SIG-M5 (cell line): ENCODE measurements around the gene ZNF585A.
"Not testable (repeated sequence)": the region's sequence is repeated elsewhere in the genome, so short reads cannot be mapped to it uniquely, and the experiment has no call there.

Experiments used
- DNase-seq: peaks from one replicate; lab custom pipeline; 2025; lab: John Stamatoyannopoulos, UW

Gene ZNF585A

DNA sequence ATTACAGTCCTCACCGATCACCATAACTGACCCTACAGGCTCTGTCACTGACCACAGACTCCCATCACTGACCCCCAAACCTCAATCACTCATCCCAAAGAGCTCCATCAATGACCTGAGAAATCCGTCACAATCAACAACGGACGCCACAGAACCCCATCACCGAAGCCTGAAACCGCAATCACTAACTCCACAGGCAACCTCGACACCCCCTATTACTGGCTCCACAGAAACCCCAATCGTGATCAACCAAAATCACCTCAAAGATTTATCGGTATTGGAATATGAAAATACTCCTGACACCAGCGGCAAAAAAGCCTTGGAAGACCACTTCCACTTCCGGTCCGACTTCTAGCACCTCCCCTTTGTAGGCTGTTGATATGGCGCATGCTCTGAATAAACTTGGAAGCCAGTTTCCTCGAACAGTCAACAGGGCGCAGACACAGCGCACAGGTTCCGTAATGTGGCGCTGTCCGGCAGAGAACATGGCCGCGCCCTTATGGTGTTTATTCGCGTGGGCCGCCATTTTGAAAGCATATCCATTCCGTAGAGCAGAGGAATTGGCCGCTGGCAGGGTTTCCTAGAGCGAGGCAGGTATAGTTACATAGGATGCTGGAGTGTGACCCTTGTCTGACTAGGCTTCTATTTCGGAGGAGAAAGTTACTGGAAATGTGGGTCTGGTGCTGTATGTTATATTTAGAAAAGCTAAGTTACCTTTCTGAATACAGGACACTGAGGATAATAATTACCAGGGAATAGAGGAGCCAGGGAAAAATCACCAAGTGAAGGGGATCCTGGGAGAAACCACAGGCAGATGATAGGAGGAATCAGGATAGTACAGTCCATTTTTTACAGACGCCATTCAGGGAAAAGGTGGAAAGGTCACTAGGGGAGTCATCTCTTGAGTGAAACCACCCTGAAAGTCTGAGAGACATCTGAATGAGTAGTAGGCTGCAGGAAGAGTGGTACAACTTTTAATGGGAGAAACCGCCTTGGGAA, at the start of gene ZNF585A:
Gene ZNF585A, minus strand, starts transcription at position 328 of the 999 bp plus-strand sequence. CDS start 2,785 bp downstream, outside the sequence.
- peak; percentile 62 for DNase-seq

DNA sequence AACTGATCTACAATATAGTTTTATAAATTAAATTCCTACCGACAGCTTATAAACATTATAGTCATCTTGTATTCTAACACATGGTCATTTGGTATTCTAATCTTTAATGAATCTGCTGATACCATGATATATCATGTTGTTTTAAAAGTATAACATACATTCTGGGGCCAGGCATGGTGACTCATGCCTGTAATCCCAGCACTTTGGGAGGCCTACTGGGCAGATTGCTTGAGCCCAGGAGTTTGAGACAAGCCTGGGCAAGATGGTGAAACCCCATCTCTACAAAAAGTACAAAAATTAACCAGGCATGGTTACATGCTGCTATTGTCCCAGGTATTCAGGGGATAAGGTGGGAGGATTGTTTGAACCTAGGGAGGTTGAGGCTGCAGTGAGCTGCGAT, 48.6 kb upstream of the ZNF585A start:
- no peak for DNase-seq

DNA sequence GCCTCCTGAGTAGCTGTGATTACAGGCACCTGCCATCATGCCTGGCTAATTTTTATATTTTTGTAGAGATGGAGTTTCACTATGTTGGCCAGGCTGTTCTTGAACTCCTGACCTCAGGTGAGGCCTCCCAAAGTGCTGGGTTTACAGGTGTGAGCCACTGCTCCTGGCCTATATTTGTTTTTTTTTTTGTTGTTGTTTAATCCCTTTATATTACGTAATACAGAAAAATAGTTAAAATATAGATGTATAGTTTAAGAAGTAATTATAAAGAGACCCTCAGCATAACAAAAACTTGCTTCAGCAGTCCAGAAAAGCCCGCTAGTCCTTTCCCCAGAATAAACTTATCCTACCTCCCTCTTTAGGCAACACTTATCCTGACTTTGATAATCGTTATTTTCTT, 47.9 kb upstream of the ZNF585A start:
- DNase-seq: no peak

DNA sequence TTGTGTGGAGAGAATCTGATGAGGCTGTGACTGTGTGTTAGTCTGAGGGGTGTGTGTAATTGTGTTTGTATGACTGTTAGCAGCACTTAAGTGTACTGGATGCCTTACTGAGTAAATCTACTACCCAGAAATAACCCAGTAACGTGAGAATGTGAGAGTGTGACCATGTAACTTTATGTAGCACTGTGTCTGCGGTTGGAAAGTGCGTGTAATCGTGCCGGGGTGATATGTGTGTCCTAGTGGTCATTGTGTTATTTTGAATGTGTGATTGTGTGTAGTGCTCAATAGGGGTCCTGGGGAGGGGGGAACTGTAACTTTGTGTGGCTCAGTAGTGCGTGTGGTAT, 46.1 kb upstream of the ZNF585A start:
- no peak for DNase-seq

DNA sequence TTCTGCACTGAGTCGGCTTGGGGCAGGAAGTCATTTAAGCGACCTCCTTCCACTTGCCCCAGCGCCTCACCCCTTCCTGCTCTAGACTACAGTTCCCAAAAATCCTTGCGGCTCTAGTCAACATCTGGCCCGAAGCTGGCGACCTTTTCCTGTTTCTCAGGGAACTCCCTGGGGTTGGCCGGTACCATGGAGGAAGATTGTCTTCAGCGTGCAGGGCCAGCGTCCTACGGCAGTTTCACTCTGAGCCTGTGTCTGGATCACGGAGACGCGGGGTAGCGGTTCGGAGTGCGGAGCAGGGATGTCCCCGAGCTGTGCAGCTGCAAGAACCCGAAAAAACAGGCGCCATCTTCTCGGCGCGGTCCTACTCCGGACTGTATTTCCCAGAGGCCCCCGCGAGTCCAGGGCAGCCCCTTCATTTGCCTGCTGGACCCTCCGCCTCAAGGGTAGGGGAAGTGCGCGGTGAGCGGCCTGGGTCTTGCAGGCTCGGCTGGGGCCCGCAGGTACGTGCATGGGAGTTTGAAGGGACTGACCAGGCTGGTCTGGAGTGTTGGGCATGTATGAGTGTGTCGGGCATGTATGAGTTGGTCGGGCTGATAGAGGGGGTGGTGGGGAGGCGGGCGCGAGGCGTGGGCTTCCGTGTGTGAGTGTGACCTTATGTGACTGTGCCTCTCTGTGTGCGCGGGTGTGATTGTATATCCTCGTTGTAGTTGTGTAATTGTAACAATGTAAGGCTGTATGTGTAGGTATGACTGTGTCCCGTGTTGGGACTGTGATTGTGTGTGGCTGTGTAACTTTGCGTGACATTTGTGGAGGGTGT, 45.5 kb upstream of the ZNF585A start, which contains the start of gene ZNF383:
Gene ZNF383, plus strand, starts transcription at position 440 of the 817 bp plus-strand sequence. CDS start 12,240 bp downstream, outside the sequence.
- peak; percentile 39 for DNase-seq

DNA sequence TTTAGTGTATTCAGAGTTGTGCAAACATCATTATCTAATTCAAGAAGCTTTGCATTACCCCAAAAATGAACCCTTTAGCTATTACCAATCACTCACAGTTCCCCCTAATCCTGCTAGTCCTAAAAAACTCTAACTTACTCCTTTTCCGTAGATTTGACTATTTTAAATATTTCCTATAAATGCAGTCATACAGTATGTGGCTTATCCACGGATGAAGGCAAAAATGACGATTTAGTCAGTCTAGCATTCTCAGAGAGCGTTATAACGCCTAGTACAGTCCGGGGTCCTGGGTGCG, 44.9 kb upstream of the ZNF585A start:
- no peak for DNase-seq

DNA sequence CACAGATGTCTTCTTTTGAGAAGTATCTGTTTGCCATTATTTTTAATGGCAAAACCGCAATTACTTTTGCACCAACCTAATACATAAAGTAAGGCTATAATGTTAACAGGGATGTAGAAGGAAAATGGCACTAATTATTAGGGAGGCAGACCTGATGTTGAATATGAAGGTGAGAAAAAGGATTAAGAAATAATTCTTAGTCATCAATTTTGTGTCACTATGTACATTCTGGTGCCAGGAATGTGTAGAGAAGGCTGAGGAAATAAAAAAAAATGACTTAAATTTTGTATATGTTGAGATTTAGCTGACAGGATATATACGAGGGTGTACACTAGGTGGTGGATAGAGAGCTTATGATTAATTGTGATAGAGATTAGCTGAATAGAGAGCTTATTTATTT, 25.3 kb upstream of the ZNF585A start:
- no peak for DNase-seq

DNA sequence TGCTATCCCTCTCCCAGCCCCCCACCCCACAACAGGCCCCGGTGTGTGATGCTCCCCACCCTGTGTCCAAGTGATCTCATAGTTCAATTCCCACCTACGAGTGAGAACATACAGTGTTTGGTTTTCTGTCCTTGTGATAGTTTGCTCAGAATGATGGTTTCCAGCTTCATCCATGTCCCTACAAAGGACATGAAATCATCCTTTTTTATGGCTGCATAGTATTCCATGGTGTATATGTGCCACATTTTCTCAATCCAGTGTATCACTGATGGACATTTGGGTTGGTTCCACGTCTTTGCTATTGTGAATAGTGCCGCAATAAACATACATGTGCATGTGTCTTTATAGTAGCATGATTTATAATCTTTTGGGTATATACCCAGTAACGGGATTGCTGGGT, 24.6 kb upstream of the ZNF585A start:
- not testable (repeated sequence) for DNase-seq

DNA sequence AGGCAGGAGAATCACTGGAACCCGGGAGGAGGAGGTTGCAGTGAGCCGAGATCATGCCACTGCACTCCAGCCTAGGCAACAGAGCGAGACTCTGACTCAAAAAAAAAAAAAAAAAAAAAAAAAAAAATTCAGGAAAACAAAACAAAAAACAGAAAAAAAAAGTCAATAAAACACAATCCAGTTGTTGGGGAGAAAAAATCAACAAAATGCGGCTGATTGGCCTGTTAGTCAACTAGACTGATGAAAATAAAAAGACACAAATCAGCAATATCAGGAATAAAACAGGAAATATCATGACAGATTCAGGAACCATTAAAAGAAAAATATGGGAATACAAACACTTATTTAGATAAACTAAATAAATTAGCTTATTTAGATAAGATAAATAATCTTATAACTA, 22.8 kb upstream of the ZNF585A start:
- DNase-seq: not testable (repeated sequence)

DNA sequence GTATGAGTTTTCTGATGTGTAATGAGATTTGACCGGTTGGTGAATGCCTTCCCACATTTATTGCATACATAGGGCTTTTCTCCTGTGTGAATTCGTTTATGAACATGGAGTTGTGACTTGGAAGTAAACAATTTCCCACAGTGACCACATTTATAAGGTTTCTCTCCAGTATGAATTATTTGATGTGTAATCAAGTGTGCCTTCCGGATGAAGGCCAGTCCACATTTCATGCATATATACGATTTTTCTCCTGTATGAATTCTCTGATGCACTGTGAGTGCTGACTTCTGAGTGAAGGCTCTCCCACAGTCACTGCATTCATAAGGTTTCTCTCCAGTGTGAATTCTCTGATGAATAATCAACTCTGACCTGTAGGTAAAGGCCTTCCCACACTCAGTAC, 13.6 kb upstream of the ZNF585A start:
- DNase-seq: not testable (repeated sequence)

DNA sequence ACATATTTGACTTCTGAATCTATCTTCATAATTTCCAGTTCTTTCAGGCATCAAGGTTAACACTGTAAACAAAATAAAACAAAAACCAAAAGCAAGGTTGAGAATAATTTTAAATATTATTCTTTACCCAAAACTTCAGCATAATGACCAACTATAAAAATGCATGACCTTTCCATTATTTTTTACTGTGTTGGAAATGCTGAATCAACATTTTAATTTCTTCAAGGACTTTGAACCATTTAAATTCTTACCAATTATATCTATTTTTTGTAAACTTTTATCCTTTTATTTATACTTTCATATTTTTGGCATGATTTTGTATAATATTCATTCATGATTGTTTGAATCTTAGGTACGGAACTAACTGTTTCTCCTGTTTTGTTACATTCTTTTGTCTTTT, 6.9 kb downstream of the ZNF585A start:
- DNase-seq: no peak

DNA sequence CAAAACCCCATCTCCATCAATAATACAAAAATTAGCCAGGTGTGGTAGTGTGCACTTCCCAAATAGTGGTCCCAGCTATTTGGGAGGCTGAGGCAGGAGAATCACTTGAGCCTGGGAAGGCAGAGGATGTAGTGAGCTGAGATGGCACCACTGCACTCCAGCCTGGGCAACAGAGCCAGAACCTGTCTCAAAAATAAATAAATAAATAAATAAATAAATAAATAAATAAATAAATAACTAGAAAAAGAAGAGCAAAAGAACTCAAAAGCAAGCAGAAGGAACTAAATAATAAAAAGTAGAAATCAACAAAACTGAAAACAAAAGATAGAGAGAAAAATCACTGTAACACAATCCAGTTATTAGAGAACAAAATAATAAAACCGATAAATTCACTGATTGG, 12.3 kb downstream of the ZNF585A start:
- no peak for DNase-seq

DNA sequence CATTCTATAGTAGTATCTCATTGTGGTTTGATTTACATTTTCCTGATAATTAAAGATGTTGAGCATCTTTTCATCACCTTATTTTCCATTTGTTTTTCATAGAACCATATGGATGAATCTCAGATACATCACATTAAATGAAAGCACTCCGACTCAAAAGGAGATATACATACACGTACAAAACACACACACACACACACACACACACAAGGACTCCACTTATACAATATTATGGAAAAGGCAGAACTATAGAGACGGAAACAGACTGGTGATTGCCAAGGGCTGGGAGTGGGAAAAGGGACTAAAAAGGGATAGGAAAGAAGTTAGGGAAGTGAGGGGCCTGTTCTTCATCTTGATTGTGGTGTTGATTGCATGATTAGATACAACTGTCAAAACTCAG, 24.3 kb downstream of the ZNF585A start:
- no peak for DNase-seq

DNA sequence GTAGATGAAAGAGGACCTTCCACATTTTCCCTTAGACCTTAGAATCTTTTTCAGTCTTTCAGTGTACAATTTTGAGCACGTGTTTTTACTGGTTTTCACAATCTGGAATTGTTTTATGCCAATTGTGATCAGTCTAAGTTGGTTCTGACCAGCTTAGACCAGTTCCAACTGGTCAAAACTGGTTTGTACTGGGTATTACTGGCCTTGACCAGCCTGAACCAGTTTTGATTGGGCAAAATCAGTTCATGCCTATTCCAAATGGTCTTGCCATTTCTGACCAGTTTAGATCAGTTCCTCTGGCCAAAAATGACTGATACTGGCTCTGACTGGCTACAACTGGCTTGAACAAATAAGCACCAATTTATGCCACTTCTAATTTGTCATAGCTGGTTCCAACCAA, 36.4 kb downstream of the ZNF585A start:
- no peak for DNase-seq

DNA sequence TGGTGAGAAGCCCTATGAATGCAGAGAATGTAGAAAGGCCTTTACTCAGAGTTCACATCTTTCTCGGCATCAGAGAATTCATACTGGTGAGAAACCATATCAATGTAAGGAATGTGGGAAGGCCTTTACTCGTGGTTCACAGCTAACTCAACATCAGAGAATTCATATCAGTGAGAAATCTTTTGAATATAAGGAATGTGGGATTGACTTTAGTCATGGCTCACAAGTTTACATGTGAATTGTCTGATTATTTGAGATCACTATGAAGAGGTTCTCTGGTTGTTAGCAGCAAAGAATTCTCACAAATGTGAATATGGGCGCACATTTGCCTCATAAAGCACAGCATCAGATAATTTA, 43.7 kb downstream of the ZNF585A start:
- DNase-seq: no peak

DNA sequence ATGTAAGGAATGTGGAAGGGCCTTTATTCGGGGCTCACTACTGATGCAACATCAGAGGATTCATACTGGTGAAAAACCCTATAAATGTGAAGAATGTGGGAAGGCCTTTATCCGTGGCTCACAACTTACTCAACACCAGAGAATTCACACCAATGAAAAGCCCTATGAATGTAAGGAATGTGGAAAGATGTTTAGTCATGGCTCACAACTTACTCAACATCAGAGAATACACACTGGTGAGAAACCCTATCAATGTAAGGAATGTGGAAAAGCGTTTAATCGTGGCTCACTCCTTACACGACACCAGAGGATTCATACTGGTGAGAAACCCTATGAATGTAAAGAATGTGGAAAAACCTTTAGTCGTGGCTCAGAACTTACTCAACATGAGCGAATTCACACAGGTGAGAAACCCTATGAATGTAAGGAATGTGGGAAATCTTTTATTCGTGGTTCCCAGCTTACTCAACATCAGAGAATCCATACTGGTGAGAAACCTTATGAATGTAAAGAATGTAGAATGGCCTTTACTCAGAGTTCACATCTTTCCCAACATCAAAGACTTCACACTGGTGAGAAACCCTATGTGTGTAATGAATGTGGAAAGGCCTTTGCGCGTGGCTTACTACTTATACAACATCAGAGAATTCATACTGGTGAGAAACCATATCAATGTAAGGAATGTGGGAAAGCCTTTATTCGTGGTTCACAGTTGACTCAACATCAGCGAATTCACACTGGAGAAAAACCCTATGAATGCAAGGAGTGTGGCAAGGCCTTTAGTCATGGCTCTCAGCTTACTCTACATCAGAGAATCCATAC, 44.3 kb downstream of the ZNF585A start:
- DNase-seq: no peak

DNA sequence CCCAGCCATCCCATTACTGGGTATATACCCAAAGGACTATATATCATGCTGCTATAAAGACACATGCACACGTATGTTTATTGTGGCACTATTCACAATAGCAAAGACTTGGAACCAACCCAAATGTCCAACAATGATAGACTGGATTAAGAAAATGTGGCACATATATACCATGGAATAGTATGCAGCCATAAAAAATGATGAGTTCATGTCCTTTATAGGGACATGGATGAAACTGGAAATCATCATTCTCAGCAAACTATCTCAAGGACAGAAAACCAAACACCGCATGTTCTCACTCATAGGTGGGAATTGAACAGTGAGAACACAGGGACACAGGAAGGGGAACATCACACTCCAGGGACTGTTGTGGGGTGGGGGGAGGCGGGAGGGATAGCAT, 50.4 kb downstream of the ZNF585A start:
- DNase-seq: not testable (repeated sequence)

DNA sequence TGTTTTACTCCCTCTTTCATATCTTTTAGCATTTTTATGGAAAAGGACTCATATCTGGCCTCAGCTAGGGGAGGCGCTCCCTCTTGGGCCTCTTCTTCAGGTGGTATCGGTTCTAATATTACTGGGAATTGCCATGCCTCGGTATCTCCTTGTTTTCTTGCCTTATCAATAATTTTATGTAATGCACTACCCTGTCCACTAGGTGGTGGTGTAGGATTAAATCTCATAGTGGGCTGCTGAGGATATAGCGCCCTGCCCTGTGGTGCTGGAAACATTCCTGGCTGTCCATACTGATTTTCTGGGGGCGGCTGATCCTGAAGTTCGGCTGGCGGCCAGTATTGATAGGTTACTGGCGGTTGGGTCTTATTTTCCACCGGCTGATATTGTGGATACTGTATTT, 58.5 kb downstream of the ZNF585A start:
- DNase-seq: no peak

DNA sequence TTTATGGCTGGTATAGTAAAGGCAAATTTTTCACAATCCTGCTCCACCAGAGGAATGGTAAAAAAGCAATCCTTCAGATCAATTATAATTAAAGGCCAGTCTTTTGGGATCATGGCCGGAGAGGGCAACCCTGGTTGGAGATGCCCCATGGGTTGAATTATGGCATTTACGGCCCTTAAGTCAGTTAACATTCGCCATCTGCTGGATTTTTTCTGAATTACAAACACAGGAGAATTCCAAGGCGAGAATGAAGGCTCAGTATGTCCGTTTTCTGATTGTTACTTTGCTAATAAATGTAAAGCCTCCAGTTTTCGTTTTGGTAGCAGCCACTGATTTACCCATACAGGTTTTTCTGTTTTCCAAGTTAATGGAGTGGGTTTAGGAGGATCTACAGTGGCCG, 60.7 kb downstream of the ZNF585A start:
- DNase-seq: not testable (repeated sequence)

DNA sequence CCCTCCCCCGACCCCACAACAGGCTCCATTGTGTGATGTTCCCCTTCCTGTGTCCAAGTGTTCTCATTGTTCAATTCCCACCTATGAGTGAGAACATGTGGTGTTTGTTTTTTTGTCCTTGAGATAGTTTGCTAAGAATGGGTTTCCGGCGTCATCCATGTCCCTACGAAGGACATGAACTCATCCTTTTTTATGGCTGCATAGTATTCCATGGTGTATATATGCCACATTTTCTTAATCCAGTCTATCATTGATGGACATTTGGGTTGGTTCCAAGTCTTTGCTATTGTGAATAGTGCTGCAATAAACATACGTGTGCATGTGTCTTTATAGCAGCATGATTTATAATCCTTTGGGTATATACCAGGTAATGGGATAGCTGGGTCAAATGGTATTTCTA, 68.4 kb downstream of the ZNF585A start:
- DNase-seq: not testable (repeated sequence)

DNA sequence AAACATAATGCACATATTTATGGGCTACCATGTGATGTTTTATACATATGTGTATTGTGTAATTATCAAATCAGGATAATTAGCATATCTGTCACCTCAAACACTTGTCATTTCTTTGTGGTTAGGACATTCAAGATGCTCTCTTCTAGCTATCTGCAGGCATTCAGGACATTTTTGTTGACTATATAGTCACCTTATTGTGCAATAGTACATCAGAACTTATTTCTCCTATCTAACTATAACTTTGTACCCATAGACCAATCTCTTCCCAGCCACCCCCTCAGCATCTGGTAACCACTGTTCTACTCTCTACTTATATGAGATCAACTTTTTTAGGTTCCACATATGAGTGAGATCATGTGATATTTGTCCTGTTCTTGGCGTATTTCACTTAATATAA, 73.9 kb downstream of the ZNF585A start:
- DNase-seq: no peak

DNA sequence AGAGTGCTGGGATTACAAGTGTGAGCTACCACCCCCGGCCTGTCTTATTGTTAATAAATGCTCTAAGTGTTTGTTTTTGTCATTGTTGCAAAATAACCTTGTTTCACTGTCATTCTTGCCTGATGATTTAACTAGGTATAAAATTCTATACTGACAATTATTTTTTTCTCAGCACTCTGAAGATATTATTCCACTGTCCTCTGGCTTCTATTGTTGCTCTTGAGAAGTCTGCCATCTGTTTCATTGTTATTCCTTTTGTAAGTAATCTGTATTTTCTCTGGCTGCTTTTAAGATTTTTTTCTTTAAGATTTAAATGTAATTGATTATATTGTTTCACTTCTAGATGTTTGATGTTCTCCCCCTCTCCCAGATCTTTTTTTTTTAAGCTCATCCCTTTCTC, 76.6 kb downstream of the ZNF585A start:
- DNase-seq: no peak
